Spleen (tissue), 7 donors: ENCODE data around the gene MBD1.
A peak's percentile ranks its signal among the peaks of the same experiment; 100 is the strongest.

Experiments
- CTCF ChIP-seq, 11 experiments: fragments of 200-600 bp in 7 of 11; fragments of 450-650 bp in 4 of 11; sonication (generic) in 4 of 11; IDR thresholded peaks in 8 of 11; conservative IDR thresholded peaks in 3 of 11; 1 replicate in 7 of 11; 2 replicates in 4 of 11; pipeline versions ENCODE4 v1.4.0 to v1.8.0; 2016 to 2021; ENCODE audit warnings: antibody characterized with exemption in 11 of 11, inconsistent platforms in 4 of 11, mild to moderate bottlenecking in 1 of 11
- POLR2A ChIP-seq, 3 donors: fragments of 450-650 bp; IDR thresholded peaks; one replicate each; pipeline ENCODE4 v1.5.1; 2017; ENCODE audit warnings: antibody characterized with exemption in 3 of 3, mild to moderate bottlenecking in 1 of 3
- POLR2AphosphoS5 ChIP-seq, 3 donors: sonication (generic); formaldehyde crosslinking; IDR thresholded peaks; one replicate each; pipeline ENCODE4 v1.5.1; 2017; ENCODE audit warnings: antibody characterized with exemption in 3 of 3
- donor health status: DM: no; HTN: no; CAD: no; lungs with moderate emphysema.
- donor health status: DM: no; HTN: no; CAD: no.
- donor health status: DM: no; HTN: no; CAD: no.

DNA sequence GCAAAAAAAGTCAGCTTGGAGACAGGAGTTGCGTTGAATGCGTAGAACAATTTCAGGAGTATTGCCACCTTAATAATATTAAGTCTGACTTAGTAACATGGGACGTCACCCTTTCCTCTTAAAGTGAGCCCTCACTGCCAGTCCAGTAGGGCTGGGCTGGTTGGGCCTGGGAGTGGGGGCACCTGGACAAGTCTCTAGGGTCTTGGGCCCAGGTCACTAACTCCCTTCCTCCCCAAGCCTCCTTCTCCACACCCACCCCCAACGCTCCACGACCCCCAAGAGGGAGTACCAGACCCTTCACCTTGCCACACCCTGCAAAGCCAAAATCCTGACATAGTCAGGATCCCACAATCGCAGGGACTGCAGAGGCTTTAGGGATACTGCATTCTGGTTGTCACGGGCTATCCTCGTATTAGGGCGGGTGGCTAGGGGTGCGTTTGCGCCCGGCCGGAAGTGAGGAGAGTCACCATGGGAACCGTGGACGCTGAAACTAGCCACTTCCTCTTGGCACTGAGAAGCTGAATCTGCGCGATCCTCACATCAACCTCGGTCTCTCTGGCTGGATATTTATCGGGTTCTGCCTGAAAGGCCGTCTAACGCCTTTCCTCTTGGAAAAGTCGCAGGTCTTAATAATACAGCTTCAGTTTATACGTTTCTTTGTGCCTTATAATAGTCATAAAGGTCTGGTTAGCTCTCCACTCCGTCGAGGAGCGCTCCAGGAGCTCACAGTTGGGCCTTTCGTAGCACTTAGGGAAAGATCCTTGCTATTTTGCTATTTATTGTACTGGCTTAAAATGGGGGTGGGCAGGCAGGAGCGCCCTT is 16.5 kb upstream of the MBD1 start:
- TF ChIP-seq POLR2A (IDR thresholded peaks at IDR 0.05) = no peak
- no peak for TF ChIP-seq CTCF (IDR thresholded peaks at IDR 0.05 in 8 of 11, conservative IDR thresholded peaks at IDR 0.05 in 3 of 11)
- TF ChIP-seq POLR2AphosphoS5 (IDR thresholded peaks at IDR 0.05) = peak in 2 of 3 donors; percentile 60 to 65
